Gastrocnemius medialis (tissue), 4 donors: ENCODE measurements around the gene SEMG2.

Experiments used
- POLR2A ChIP-seq, 2 donors: fragments of 450-650 bp; IDR thresholded peaks; one replicate each; pipeline ENCODE4 v1.6.1; 2017; ENCODE audit warnings: antibody characterized with exemption in 2 of 2, mild to moderate bottlenecking in 2 of 2, moderate library complexity in 2 of 2
- TF ChIP-seq, protein P1 (sequence below), 5 experiments: fragments of 450-650 bp in 3 of 5; fragments of 200-600 bp in 2 of 5; sonication (generic) in 2 of 5; IDR thresholded peaks in 4 of 5; conservative IDR thresholded peaks in 1 of 5; 1 replicate in 4 of 5; 2 replicates in 1 of 5; pipeline ENCODE4 v1.5.1; 2016 to 2019; ENCODE audit warnings: antibody characterized with exemption in 5 of 5, mild to moderate bottlenecking in 3 of 5, moderate library complexity in 3 of 5

DNA sequence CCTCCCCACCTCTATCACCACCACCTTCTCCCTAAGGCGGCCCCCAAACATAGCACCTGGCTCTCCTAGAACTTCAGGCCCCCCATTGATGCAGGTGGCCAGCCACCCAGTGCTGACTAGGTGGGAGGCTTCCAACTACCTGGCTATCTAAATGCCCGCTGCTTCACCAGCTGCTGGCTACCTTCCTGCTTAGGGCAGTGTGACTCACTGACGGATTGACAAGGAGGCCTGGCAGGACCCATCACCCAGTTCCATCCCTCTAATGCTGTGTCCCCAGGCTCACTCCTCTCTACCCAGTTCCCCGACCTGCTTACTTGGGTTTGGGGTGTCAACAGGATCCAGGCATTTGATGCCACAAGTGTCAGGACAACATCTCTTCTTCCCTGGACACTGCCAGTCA lies 32.1 kb downstream of the SEMG2 start:
- TF ChIP-seq, protein P1, sequence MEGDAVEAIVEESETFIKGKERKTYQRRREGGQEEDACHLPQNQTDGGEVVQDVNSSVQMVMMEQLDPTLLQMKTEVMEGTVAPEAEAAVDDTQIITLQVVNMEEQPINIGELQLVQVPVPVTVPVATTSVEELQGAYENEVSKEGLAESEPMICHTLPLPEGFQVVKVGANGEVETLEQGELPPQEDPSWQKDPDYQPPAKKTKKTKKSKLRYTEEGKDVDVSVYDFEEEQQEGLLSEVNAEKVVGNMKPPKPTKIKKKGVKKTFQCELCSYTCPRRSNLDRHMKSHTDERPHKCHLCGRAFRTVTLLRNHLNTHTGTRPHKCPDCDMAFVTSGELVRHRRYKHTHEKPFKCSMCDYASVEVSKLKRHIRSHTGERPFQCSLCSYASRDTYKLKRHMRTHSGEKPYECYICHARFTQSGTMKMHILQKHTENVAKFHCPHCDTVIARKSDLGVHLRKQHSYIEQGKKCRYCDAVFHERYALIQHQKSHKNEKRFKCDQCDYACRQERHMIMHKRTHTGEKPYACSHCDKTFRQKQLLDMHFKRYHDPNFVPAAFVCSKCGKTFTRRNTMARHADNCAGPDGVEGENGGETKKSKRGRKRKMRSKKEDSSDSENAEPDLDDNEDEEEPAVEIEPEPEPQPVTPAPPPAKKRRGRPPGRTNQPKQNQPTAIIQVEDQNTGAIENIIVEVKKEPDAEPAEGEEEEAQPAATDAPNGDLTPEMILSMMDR (IDR thresholded peaks at IDR 0.05 in 4 of 5, conservative IDR thresholded peaks at IDR 0.05 in 1 of 5) = no peak
- no peak for TF ChIP-seq POLR2A (IDR thresholded peaks at IDR 0.05)
